Muscle of arm (tissue), 14 donors: ENCODE measurements around the gene MAPK9. TPM values are rescaled to one million over a fixed set of nuclear protein-coding genes. Genes with fewer than 3 reads are reported as not detected.

Experiments used
- DNase-seq: peaks from one replicate; pipeline ENCODE4 v3.0.0-alpha.2; 2013
- long read RNA-seq, 11 donors: transcript quantifications; one replicate each; lab custom pipeline, GENCODE V29; 2026
- polyA plus RNA-seq, 12 donors: library from polyadenylated mRNA; unstranded; fragments of 120-200 nt; gene quantifications; one replicate each; pipeline ENCODE4 v1.2.1, GENCODE V29; 2013; ENCODE audit not compliant: insufficient read length in 12 of 12

MAPK9 gene
- 10 to 100 TPM in 11 of 12 donors, not detected in 1; 24.2 to 35.7 (median 32.2) TPM for polyA plus RNA-seq
- long read RNA-seq, donor 1, full-length matches to known transcripts, result 3 of 3 reads
- long read RNA-seq, donor 1, partial matches to known transcripts, result 0 of 3 reads
- long read RNA-seq, donor 1, other reads (novel, unspliced or antisense), result 0 of 3 reads
- long read RNA-seq, donor 2, full-length matches to known transcripts, result 9 of 14 reads
- long read RNA-seq, donor 2, partial matches to known transcripts, result 5 of 14 reads
- long read RNA-seq, donor 2, other reads (novel, unspliced or antisense), result 0 of 14 reads
- long read RNA-seq, donor 3, full-length matches to known transcripts, result 1 of 8 reads
- long read RNA-seq, donor 3, partial matches to known transcripts, result 7 of 8 reads
- long read RNA-seq, donor 3, other reads (novel, unspliced or antisense), result 0 of 8 reads
- long read RNA-seq, donor 4, full-length matches to known transcripts, result 2 of 2 reads
- long read RNA-seq, donor 4, partial matches to known transcripts, result 0 of 2 reads
- long read RNA-seq, donor 4, other reads (novel, unspliced or antisense), result 0 of 2 reads
- long read RNA-seq, donor 5, full-length matches to known transcripts, result 7 of 7 reads
- long read RNA-seq, donor 5, partial matches to known transcripts, result 0 of 7 reads
- long read RNA-seq, donor 5, other reads (novel, unspliced or antisense), result 0 of 7 reads
- long read RNA-seq, donor 6, full-length matches to known transcripts, result 3 of 3 reads
- long read RNA-seq, donor 6, partial matches to known transcripts, result 0 of 3 reads
- long read RNA-seq, donor 6, other reads (novel, unspliced or antisense), result 0 of 3 reads
- long read RNA-seq, donor 7, full-length matches to known transcripts, result 1 of 1 reads
- long read RNA-seq, donor 7, partial matches to known transcripts, result 0 of 1 reads
- long read RNA-seq, donor 7, other reads (novel, unspliced or antisense), result 0 of 1 reads
- long read RNA-seq, donor 8, full-length matches to known transcripts, result 12 of 12 reads
- long read RNA-seq, donor 8, partial matches to known transcripts, result 0 of 12 reads
- long read RNA-seq, donor 8, other reads (novel, unspliced or antisense), result 0 of 12 reads
- long read RNA-seq, donor 9, full-length matches to known transcripts, result 2 of 2 reads
- long read RNA-seq, donor 9, partial matches to known transcripts, result 0 of 2 reads
- long read RNA-seq, donor 9, other reads (novel, unspliced or antisense), result 0 of 2 reads
- long read RNA-seq, donor 10, full-length matches to known transcripts, result 3 of 3 reads
- long read RNA-seq, donor 10, partial matches to known transcripts, result 0 of 3 reads
- long read RNA-seq, donor 10, other reads (novel, unspliced or antisense), result 0 of 3 reads
- long read RNA-seq, donor 11, full-length matches to known transcripts, result 6 of 6 reads
- long read RNA-seq, donor 11, partial matches to known transcripts, result 0 of 6 reads
- long read RNA-seq, donor 11, other reads (novel, unspliced or antisense), result 0 of 6 reads

DNA sequence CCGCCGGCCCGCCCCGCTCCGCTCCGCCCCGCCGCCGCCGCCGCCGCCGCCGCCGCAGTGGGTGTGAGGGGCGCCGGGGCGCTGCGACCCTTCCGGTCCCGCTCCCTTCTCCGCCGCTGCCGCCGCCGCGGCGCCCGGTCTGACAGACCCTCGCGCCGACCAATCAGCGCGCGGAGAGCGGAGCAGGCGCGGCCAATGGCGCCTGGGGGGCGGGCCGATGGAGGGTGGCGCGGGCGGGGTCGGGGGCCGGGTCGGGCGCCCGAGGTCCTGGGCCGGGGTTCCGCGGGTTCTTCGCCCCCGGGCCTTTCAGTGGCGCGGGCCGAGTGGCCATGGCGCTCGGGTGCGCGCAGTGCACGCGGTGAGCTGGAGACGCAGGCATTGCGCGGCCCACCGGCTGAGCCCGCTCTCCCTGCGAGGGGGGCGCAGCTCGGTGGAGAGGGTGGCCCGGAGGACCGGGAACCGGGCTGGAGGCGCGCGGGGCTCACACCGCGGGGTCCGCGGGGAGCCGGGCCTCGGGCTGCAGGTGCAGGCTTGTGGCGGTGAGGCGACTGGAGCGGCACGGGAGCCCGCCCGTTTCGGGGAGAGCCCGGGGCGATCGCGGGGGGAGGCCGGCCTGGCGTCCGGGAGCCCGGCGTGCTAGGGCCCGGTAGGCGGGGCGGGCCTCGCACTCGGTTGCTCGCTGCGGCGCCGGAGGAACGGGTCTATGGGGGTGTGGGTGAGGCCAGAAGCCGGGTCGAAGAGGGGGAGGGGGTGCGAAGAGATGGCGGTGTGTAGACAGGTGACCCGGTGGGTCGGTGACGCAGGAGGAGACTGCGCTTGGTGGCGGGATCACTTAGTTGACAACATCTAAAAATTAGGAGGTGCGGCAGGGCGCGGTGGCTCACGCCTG lies at the start of gene MAPK9:
TSS of gene MAPK9 (minus strand) at position 141 of the 889 bp plus-strand sequence. CDS start 11,522 bp downstream, outside the sequence.
- peak; percentile 82 for DNase-seq

DNA sequence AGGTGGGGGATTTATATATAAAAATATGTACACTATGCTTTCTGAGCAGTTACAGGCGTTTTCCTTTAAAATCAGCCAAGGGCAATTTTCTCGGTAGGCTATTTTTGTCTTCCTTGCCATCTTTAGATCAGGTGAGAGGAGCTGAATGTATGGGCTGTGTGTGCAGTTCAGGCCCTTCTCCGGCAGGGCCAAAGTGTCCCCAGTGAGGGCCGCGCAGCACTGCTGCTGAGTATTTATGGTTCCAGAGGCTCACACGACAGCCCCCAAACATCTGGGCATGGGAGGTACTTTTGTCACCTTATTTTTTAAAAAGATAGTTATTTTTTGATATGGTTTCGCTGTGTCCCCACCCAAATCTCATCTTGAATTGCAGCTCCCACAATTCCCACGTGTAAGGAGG lies 49.7 kb upstream of the MAPK9 start:
- no peak for DNase-seq

DNA sequence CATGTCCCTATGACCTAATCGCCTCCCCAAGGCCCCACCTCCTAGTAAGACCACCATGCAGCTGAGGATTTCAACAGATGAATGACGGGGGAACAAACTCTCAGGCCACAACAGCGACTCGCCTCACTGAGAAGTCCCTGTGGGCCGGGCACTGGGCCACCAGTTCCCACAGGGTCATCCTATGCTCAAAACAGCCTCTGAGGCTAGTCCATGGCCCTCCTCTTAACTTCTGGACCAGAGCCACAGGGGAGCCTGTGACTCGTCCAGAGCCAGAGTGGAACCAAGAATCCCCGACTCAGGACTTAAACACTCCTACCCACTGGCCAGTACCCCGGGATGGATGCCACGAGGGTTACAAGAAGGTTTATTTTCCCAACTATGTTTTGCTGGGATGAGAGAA lies 49.0 kb upstream of the MAPK9 start:
- DNase-seq, result no peak

DNA sequence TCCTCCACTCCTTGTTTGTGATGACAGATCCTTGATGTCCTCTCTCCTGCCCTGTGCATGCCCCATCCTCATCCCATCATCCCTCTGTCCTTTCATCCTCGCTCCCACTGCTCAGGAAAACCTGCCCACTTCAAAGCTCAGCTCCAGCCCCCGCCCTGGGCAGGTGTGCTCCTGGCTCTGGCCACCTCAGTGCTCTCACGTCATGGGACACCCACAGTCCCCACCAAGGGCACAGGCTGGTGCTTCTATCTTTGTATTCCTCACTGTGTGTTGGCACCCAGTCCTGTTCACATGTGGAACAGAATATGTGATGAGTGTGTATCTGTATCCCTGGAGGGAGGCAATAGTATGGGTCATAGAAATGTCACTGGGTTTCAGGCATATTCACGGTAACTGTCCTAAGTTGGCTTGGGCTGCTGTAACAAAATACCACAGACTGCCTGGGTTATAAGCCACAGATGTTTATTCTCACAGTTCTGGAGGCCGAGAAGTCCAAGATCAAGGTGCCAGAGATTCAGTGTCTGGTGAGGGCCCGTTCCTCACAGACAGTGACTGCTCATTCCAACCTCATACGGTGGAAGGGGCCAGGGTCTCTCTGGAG lies 47.8 kb upstream of the MAPK9 start:
- DNase-seq, result no peak

DNA sequence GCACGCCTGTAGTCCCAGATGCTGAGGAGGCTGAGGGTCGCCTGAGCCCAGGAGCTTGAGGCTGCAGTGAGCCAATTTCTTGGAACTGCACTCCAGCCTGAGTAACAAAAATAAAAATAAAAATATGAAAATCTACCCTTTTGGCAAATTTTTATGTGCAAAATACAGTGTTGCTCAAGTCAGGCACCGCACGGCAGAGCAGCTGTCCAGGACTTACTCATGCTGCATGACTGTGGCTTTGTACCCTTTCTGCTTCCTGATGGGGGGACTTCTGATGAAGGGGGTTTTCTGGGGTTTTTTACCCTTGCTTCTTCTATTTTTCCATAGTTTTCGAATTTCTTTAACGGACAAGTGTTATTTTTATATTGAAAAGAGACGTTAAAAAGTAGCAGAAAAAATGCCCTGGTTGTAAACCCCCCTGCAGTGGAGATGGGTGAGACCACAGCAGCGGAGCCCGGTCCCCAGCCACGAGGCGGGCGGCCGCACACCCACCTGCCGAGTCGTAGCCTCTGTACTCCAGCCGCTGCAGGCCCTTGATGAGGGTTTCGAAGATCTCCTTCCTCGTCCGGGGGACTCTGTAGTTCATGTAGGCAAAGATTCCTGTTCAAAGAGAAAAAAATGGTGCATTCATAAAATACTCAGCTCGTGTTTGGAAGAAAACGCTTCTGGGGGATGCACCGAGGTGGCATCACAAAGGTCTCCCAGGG lies 46.3 kb upstream of the MAPK9 start:
- DNase-seq, result no peak

DNA sequence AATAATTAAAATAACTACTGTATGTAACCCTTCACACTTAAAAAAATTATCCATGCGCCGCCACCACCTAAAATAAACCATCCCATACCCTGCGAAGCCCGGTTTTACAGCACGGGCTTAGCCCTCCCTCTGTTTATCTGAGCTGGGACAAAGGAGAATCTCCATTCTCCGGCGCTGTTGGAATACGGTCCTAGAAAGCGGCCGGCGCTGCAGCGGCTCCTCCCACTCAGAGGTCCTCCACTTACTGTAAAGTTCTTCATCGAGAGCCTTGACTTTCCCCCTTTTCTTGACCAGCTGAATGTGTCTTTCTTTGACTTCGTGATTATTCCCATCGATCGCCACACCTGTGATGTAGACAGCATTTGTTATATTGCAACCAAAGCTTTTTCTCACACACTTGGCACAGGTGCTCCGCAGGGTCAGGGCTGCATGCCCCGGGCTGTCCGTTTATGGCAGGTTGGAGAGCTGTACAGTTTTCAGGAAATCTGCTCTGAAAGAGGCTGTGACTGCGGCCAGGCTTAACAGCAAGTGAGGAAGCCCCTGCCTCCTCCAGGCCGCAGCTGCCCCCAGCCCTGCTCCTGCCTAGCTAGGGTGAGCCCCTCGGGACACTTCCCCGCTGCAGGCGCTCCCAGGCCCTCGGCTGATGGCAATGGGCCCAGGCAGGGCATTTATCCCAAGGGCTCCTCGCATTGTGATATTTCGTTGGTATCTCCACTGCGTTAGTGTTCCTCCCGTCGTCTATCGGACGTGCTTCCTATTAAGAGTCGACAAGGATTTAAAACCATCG lies 44.5 kb upstream of the MAPK9 start:
- no peak for DNase-seq

DNA sequence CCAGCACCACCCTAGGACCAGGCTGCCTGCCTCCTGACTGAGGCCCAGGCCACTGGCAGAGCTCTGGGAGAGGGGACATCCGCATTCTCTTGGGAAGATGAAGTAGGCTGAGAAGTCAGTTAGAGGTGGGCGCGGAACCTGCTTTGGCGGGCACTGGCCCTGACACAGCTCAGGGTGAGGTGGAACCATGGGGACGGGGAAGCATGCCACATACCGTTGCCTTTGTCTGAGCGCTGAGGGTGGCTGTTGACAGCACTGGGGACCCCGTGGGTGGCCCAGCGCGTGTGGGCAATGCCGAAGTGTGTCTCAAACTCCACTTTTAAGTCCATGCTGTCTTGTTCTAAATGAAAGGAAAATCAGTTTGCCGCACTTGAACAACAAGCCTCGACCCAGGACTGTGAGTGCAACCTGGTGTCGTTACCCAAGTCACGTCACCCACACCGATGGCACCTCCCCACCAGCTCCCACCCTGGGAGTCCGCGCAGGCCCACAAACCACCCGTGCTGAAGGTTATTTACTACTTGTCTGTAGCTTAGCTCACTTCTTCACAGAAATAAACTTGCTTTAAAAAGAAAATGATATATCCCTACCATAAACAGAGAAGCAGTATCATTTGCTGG lies 43.8 kb upstream of the MAPK9 start:
- no peak for DNase-seq

DNA sequence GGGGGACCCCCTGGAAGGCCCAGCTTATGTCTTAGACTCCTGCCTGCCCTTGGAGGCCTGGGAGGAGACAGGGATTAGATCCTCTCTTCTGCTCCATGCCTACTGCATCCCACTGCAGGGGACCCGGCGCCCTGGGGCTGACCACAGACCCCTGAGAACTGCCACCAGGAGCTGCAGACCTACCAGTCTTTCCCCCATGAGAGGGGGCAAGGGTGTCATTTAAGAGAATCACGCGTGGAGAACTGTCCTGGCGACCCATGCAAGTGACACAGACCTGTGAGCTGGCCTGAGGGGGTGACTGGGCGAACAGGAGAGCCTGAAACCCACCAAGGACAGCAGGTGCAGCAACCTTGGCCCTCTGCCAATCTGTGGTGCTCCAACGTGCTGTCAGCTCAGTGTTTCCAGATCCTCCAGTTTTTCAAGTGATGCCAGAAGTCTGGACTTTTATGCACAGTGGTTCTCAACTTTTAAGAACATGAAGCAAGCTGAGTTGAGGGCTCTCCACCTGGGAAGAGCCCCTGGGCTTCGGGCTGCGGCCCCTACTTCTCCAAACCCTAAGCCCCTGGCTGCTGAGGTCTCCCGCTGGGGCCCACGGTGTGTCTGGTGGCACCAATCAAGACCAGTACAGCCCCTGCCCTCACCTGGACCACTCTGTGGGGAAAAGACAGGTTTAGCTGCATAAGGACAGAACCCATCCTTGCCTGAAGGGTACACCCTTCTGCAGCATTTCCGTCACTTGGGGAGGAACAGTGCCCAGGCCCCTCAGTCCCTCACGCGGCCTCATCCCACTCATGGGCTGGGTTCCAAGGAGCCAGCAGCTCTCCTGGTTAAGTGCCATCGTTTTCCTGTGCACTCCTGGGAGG lies 43.1 kb upstream of the MAPK9 start:
- DNase-seq, result no peak

DNA sequence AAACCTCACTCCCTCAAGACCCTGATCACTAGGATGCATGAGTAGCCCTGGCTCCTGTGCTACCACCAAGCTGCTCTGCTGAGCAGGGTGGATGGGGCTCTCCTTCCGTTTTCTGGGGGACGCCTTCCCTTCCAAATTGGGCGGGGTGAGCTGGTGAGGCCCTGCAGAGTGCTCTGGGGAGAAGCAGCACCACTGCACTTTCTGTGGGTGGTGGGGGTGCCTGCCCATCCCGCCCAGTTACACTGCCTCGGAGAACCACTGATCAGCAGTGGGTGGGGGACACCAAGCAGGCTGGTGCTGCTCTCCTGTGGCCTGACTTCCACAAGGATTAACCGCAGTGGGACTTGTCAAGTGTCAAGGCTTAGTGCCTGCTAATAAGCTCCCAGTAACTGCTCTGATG lies 42.3 kb upstream of the MAPK9 start:
- DNase-seq, result no peak

DNA sequence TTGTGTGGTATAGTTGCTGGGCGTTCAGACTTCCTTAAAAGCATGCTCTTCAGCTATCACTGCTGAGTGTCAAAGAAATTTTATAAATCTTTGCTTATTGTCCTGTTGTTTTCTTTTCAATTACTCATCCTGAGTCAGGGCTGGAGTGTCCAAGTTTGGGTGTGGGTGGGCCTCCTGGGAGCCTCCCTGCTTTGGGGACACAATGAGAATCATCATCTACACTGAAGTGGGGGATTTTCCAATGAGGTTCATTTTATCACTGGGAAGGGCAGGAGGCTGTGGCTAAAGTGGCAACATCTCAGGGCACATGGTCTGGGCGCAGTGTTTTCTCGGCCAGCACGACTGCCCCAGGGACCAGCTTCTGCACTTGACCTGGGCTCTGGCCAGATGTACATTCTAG lies 41.8 kb upstream of the MAPK9 start:
- DNase-seq, result no peak

DNA sequence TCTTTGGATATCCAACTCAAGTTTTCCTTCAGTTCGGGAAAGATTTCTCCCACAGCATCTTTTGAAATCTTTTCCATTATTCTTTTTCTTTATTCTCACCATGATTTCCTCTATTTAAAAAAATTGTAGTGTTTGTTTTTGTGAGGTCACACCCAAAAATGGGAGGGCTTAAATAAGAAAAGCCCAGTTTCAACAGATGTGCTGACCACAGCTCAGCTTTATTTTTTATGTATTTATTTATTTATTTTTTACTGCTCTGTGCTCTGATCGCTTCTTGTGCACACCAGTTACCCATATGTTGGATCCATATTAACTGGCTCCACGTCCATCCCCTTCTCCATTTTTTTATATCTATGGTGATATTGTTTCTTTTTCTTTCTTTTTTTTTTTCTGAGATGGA lies 41.0 kb upstream of the MAPK9 start:
- DNase-seq, result no peak

DNA sequence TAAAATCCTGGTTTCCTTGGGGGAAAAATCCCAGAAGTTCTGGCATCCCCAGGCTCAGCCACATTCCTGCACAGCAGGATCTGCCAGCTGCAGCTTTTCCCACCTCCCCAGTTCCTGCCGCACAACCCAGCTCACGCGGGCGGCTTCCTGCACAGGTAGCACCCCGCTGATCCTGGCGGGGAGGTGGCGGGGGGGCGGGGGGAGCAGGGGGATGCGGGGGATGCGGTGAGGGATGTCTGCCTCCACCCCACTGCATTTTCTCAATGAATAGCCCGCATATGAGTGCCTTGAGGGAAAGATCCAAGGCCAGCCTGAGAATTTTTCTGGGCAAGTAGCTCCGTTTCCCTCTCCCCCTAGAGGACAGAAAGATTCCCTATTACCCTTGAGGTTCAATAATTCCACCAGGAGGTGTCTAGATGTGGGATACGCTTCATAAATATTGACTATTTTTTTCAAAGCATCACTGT lies 40.2 kb upstream of the MAPK9 start:
- no peak for DNase-seq

DNA sequence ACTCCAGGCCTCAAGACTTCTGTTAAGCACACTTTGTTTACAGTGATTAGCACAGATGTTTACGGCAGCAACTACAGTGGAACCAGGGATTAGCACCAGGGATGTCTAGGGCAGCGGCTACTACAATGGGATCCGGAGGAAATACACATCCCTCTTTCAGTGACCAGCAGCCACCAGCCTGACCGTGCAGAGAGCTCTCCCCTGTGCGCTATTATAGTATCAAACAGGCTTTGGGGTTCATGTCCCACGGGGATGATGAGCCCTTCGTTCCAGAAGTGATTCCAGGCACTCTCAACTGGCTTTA lies 39.7 kb upstream of the MAPK9 start:
- DNase-seq, result no peak

DNA sequence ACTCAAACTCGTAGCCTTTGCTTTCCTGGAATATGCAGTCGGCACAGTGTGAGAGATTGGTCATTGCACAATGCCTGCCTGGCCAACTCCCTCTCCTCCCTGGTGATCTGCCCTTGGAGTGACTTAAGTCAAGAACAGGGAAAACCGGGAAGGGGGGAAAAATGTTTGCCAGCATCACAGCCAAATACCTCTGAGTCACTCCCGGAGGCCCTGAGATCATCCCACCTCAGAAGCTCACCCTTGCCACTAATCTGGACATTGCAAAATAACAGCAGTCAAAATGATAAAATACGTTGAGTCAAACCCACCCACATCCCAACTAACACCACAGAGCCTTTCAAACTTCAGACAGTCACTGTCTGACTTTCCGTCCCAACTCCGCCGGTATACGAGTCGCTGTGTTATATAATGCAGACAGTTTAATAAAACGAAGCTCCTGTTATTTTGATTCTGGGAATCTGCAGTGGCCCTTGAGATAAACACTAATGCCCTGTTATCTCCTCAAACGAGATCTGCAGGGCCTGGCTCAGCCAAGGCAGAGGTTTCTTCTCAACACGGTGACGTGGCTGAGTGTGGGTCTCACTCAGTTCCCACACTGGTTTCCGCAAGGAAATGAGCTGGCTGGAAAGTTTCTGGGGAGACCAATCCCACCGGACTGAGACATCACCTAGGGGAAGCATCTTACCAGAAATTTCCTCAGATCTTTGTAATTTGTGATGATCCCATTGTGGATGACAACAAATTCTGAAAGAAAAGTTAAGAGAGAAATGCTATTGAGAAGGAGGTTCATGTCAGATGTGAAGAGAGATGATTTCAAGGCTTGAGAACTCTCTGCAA lies 39.1 kb upstream of the MAPK9 start:
- DNase-seq, result no peak

DNA sequence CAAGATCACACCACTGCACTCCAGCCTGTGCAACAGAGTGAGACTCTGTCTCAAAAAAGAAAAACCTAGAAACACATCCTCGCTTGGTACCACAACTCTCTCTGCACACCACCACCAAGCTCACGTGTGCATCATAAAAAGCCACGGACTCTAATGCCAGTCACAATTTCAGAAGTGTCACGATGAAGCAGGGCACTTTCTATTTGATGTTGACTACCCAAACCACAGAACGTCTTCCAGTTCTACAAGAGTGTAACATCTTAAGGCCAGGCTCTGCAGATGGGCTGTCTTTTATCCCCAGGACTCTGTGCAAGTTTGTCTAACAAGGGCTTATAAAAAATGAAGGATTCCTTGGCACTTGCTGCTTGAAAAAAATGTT lies 38.4 kb upstream of the MAPK9 start:
- no peak for DNase-seq

DNA sequence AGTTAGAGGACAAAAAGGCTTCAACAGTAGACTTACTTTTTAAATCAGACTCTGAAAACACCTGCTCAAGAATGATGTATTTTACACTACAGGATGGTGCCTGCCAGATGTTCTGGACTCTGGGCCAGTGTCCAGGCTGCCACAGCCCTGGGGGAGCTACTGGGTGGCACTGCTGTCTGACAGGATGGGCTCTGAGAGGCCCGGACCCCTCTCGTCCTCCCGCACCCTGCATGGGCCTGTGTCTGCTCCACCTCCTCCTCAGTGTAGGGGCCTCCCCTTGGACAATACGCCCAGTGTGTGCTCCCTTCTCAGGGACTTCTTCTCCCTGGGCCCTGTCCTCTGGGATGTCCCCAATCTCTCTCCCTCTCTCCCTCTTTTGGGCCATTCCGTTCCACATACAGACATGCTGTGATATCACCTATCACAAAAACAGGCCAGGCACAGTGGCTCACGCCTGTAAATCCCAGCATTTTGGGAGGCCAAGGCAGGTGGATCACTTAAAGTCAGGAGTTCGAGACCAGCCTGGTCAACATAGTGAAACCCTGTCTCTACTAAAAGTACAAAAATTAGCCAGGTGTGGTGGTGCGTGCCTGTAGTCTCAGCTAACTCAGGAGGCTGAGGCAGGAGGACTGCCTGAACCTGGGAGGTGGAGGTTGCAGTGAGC lies 37.9 kb upstream of the MAPK9 start:
- DNase-seq, result no peak
